ENCODE measurements around the gene VIPR1.

The VIPR1 gene

DNA sequence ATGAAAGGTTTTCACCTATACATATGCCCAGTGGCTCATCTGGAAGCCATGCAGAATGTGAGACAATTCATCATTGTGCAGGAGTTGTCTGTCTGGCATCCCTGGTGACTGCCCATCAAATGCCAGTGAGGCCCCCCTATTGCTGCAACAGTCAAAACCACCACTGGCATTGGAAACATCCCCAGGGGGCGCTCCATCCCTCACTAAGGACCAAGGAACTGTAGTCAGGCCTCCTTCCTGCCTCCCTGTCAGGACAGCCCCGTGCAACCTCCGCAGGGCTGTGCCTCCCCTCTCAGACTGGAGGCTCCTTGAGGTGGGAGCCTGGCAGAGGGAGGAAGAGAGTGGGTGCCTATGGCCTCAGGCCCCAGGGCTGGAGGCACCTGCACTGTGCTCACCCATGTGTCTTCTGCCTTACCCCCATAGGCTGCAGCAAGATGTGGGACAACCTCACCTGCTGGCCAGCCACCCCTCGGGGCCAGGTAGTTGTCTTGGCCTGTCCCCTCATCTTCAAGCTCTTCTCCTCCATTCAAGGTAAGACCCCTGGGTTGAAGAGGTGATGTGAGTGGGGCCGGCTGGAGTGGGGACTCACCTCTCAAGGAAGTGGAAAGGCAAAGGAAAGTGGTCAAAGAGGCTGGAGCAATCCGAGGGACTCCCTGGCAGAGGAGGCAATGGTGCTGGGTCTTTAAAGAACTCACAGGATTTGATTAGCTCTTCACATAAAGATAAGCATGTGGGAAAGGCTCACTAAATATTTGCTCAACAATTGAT lies 16.5 kb downstream of the VIPR1 start:
- Histone ChIP-seq H3K4me1 (ENCODE audit: insufficient read depth, low read length) (no peaks in the 10 kb centered on the region), H3K9me3 (ENCODE audit: low read length) (no peaks in the 10 kb centered on the region), H2AFZ (ENCODE audit: low read depth, low read length) (no peak overlapping the region), H3K4me3 (ENCODE audit: low read length) (no peak overlapping the region), H3K27me3 (ENCODE audit: insufficient read depth, low read length) (peaks cover 4% of the 10 kb centered on the region), H3K36me3 (ENCODE audit: insufficient read depth, low read length) (no peaks in the 10 kb centered on the region)

DNA sequence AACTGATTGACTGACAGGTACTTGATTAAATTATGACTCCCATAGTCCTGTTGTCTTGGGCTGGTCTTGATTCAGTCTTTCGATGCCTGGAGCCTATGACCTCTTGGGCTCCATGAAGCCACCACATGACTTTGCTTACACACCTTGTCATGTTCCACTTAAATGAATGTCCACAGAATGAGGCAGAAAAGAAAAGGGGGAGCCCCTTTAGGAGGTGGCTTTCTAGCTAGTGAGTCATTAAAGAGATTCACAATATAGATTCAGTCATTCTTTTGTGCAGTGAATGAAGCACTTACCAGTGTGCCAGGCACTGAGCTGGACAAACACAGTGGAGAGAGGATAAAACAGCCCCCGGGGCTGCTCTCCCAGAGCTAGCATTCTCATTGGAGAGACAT lies 17.1 kb downstream of the VIPR1 start:
- no peaks in the 10 kb centered on the region for H3K36me3 ChIP-seq (ENCODE audit: insufficient read depth, low read length)
- no peak overlapping the region for H2AFZ ChIP-seq (ENCODE audit: low read depth, low read length)
- H3K4me3 ChIP-seq (ENCODE audit: low read length): no peak overlapping the region
- no peaks in the 10 kb centered on the region for H3K9me3 ChIP-seq (ENCODE audit: low read length)
- H3K4me1 ChIP-seq (ENCODE audit: insufficient read depth, low read length): no peaks in the 10 kb centered on the region
- peaks cover 4% of the 10 kb centered on the region for H3K27me3 ChIP-seq (ENCODE audit: insufficient read depth, low read length)

DNA sequence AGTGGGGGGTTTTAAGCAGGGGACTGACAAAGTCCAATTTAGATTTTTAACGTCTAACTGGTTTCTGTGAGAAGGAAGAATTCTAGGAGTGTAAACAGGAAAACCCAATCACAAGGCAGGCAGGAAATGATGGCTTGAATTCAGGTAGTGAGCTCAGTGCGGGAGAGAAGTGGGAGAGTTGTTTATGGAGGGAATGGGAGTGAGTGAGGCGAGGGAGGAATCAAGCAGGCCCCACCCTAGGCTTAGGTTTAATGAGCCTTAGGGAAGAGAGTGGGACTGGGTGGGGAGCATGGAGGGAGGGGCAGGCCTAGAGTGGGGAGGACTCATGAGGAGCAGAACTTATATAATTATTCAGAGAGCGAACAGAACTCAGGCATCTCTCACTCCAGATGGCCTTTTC lies 17.9 kb downstream of the VIPR1 start:
- H3K27me3 ChIP-seq (ENCODE audit: insufficient read depth, low read length): peaks cover 4% of the 10 kb centered on the region
- no peak overlapping the region for H2AFZ ChIP-seq (ENCODE audit: low read depth, low read length)
- H3K4me1 ChIP-seq (ENCODE audit: insufficient read depth, low read length): peaks cover 1% of the 10 kb centered on the region
- no peaks in the 10 kb centered on the region for H3K36me3 ChIP-seq (ENCODE audit: insufficient read depth, low read length)
- no peaks in the 10 kb centered on the region for H3K9me3 ChIP-seq (ENCODE audit: low read length)
- H3K4me3 ChIP-seq (ENCODE audit: low read length): no peak overlapping the region

DNA sequence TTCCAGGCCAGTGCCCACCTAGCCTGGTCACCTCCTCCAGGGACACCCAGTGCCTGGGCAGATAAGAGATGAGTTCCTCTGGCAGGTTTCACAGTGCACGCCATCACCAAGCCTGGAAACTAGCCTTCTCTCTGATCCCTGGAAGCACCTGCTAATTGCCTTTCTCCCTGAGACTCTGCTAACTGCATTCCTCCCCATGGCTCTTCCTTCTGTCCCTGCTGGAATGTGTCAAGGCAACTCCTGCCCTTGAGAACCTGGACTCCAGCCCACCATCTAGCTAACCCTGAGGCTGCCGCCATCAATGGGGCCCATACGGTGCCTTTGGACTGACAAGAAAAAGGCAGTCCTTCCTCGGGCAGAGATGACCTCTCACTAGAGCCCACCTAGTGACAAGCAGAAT lies 18.5 kb downstream of the VIPR1 start:
- Histone ChIP-seq H3K4me1 (ENCODE audit: insufficient read depth, low read length) (peaks cover 6% of the 10 kb centered on the region), H3K9me3 (ENCODE audit: low read length) (no peaks in the 10 kb centered on the region), H3K36me3 (ENCODE audit: insufficient read depth, low read length) (no peaks in the 10 kb centered on the region), H3K4me3 (ENCODE audit: low read length) (no peak overlapping the region), H2AFZ (ENCODE audit: low read depth, low read length) (no peak overlapping the region), H3K27me3 (ENCODE audit: insufficient read depth, low read length) (peaks cover 4% of the 10 kb centered on the region)

DNA sequence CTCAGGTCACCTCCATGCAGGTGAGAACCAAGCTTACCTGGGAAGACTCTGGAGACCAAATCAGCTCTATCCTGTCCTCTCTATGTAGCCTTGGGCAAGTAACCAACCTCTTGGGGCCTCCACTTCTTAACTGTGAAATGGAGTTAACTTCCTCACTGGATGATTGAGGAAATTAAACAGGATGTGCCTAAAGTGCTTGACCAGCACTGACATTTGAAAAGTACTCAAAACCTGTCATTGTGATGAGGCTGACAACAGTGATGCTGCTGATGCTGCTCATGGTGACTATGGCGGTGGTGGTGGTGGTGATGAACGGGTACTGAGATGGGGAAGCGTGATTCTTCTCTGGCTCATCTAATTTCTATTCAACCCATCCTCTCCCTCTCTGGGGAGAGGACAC lies 22.3 kb downstream of the VIPR1 start:
- Histone ChIP-seq H3K36me3 (ENCODE audit: insufficient read depth, low read length) (no peaks in the 10 kb centered on the region), H3K4me1 (ENCODE audit: insufficient read depth, low read length) (peaks cover 6% of the 10 kb centered on the region), H3K4me3 (ENCODE audit: low read length) (no peak overlapping the region), H3K9me3 (ENCODE audit: low read length) (no peaks in the 10 kb centered on the region), H2AFZ (ENCODE audit: low read depth, low read length) (no peak overlapping the region), H3K27me3 (ENCODE audit: insufficient read depth, low read length) (peaks cover 4% of the 10 kb centered on the region)

DNA sequence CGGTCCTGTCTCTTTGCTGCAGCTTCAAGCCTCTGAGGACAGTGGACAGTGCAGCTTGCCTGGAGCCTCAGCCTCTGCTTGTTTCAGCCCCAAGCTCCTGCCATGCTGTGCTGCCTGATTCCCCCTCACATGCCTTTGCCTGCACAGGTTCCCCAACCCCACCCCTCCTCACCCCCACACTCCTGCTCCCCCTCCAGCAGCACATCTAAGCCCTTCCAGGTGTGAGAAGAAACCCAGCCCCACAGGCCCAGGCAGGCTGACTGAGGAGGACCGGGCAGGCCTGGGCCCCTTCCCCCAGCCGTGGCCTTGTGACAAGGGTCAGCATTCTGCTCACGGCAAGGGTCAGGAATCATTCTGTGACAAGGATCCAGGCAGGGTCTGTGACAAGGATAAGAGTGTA lies 22.8 kb downstream of the VIPR1 start:
- Histone ChIP-seq H3K27me3 (ENCODE audit: insufficient read depth, low read length) (peaks cover 4% of the 10 kb centered on the region), H3K4me3 (ENCODE audit: low read length) (no peak overlapping the region), H3K36me3 (ENCODE audit: insufficient read depth, low read length) (no peaks in the 10 kb centered on the region), H3K4me1 (ENCODE audit: insufficient read depth, low read length) (peaks cover 6% of the 10 kb centered on the region), H2AFZ (ENCODE audit: low read depth, low read length) (no peak overlapping the region), H3K9me3 (ENCODE audit: low read length) (no peaks in the 10 kb centered on the region)

DNA sequence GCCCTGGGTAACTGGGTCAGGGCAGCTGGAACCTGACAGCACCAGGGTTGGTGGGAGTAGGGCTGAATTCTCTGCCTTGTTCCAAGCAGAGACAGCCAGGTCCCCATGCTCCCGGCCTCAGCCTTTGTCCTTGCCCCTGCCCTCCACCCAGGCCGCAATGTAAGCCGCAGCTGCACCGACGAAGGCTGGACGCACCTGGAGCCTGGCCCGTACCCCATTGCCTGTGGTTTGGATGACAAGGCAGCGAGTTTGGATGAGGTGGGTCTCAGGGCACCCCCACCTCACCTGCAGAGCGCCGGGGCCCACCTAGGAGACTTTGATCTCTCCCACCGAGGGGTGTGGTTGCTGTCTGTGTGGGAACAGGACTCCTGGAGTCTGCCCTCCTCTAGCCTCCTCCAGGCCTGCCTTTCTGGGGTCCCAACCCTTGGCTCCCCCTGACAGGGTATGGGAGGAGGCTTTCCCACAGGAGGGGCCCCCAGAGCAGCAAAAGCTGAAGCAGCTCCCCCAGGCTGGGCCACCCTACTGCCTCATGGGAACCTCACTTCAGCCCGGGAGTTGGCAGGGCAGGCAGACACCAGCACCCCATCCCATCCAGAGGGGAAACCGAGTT lies 23.4 kb downstream of the VIPR1 start:
- Histone ChIP-seq H2AFZ (ENCODE audit: low read depth, low read length) (no peak overlapping the region), H3K27me3 (ENCODE audit: insufficient read depth, low read length) (peaks cover 5% of the 10 kb centered on the region), H3K36me3 (ENCODE audit: insufficient read depth, low read length) (no peaks in the 10 kb centered on the region), H3K9me3 (ENCODE audit: low read length) (no peaks in the 10 kb centered on the region), H3K4me3 (ENCODE audit: low read length) (no peak overlapping the region), H3K4me1 (ENCODE audit: insufficient read depth, low read length) (peaks cover 6% of the 10 kb centered on the region)

DNA sequence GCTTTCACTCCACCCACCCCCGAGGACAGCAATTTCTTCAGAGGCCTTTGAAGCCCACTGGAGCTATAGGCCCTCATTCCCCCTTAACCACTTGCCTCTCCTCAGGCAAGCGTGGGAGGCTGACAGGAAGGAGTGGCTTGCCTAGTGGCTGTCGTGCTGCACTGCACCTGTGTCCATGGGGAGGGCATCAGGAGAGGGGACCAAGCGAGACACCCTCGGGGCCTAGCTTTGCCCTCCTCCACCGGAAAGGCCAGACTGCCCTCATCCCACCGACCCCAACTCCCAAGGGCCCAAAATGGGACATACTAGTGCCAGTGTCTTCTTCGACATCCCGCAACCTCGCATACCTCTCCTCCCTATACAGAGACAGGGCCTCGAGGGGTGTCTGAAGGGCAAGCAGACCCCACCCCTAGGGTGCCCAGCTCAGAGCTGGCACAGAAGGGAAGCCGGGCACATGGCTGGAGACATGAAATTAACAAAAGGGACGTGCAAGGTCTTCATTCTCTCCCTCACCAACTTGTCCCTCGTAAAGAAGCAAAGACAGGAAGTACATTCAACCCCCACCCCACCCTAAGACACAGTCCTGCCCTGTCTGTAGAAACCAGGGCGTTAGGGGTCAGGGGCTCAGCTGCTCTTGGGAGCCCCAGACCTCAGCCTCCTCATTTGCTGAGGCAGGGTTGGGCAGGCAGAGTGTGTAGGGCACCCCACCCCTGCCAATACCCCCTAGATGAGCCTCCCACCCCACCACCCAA lies 24.3 kb downstream of the VIPR1 start:
- Histone ChIP-seq H3K4me1 (ENCODE audit: insufficient read depth, low read length) (peaks cover 6% of the 10 kb centered on the region), H2AFZ (ENCODE audit: low read depth, low read length) (no peak overlapping the region), H3K36me3 (ENCODE audit: insufficient read depth, low read length) (no peaks in the 10 kb centered on the region), H3K9me3 (ENCODE audit: low read length) (no peaks in the 10 kb centered on the region), H3K4me3 (ENCODE audit: low read length) (no peak overlapping the region), H3K27me3 (ENCODE audit: insufficient read depth, low read length) (peaks cover 7% of the 10 kb centered on the region)

DNA sequence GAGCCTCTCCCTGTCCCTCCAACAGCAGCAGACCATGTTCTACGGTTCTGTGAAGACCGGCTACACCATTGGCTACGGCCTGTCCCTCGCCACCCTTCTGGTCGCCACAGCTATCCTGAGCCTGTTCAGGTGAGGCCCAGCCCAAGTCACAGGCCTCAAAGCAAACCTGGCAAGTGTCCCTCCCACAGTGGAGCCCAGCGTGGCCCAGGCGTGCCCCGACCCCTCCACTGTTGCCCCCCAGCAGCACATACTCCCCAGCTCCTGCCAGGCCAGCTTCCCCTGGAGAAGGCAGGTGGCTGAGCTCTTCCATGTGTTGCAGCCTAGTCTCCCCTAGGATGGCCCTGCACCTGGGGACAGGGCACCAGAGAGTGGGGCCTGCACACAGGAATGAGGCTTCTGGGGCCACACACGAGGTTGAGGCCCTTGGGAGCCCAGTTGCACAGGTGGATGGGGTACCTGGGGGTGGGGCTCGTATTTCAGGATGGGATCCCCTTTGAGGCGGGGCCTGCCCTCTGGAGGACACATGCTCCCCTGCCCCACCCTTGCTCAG lies 25.0 kb downstream of the VIPR1 start:
- no peaks in the 10 kb centered on the region for H3K9me3 ChIP-seq (ENCODE audit: low read length)
- peaks cover 6% of the 10 kb centered on the region for H3K4me1 ChIP-seq (ENCODE audit: insufficient read depth, low read length)
- peaks cover 7% of the 10 kb centered on the region for H3K27me3 ChIP-seq (ENCODE audit: insufficient read depth, low read length)
- H3K36me3 ChIP-seq (ENCODE audit: insufficient read depth, low read length): no peaks in the 10 kb centered on the region
- no peak overlapping the region for H3K4me3 ChIP-seq (ENCODE audit: low read length)
- H2AFZ ChIP-seq (ENCODE audit: low read depth, low read length): no peak overlapping the region

DNA sequence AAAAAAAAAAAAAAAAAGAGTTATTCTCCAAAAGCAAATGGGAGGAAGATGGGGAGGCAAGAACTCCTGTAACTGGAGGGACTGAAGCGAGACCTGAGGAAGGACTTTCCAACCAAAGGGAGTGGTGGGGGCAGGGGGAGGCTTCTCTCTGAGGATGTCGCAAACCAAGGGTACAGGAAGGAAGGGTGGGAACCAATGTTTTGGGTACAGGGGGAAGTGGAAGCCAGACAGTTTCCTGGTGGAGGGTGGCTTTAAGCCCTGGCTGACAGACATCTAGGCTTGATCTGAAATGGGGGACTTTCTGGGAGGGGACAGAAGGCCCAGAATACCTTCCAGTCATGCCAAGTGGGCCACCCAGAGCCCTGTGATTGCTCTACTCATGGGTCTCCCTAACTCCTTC lies 27.0 kb downstream of the VIPR1 start:
- no peak overlapping the region for H3K4me3 ChIP-seq (ENCODE audit: low read length)
- H3K4me1 ChIP-seq (ENCODE audit: insufficient read depth, low read length): peaks cover 6% of the 10 kb centered on the region
- H3K9me3 ChIP-seq (ENCODE audit: low read length): no peaks in the 10 kb centered on the region
- peaks cover 7% of the 10 kb centered on the region for H3K27me3 ChIP-seq (ENCODE audit: insufficient read depth, low read length)
- no peaks in the 10 kb centered on the region for H3K36me3 ChIP-seq (ENCODE audit: insufficient read depth, low read length)
- no peak overlapping the region for H2AFZ ChIP-seq (ENCODE audit: low read depth, low read length)

DNA sequence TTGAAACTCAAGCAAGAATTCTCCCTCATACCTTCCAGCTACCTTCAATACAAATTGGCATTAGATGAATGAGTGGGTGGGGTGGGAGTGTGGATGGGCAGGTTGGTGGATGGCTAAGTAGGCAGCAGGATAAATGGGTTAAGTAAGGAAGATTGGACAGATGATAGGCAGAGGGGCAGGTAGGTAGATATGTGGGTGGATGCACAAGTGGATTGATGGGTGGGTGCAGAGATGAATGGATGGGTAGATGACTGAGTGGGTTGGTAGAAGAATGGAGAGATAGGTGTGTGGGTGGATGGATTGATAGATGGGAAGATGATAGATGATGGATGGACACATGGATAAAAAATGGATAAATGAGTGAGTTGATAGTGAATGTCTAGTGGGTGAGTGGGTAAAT lies 27.6 kb downstream of the VIPR1 start:
- H3K27me3 ChIP-seq (ENCODE audit: insufficient read depth, low read length): peaks cover 7% of the 10 kb centered on the region
- H3K4me1 ChIP-seq (ENCODE audit: insufficient read depth, low read length): peaks cover 6% of the 10 kb centered on the region
- H3K4me3 ChIP-seq (ENCODE audit: low read length): no peak overlapping the region
- no peaks in the 10 kb centered on the region for H3K36me3 ChIP-seq (ENCODE audit: insufficient read depth, low read length)
- no peak overlapping the region for H2AFZ ChIP-seq (ENCODE audit: low read depth, low read length)
- no peaks in the 10 kb centered on the region for H3K9me3 ChIP-seq (ENCODE audit: low read length)

DNA sequence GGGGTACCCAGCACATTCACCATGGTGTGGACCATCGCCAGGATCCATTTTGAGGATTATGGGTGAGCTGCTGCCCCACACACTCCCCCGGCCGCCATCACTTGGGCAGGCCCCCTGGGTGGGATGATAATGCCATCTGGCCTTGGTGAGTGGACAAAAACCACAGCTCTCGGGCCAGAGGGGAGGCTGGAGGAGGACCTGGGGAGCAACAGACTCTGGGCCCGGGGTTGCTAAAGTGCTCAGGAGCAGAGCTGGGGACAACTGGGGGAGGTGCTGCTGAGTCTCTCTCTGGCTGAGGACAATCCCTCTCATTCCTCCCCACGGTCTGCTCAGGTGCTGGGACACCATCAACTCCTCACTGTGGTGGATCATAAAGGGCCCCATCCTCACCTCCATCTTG lies 29.0 kb downstream of the VIPR1 start:
- no peak overlapping the region for H3K4me3 ChIP-seq (ENCODE audit: low read length)
- no peaks in the 10 kb centered on the region for H3K9me3 ChIP-seq (ENCODE audit: low read length)
- H3K4me1 ChIP-seq (ENCODE audit: insufficient read depth, low read length): no peaks in the 10 kb centered on the region
- peaks cover 7% of the 10 kb centered on the region for H3K27me3 ChIP-seq (ENCODE audit: insufficient read depth, low read length)
- H3K36me3 ChIP-seq (ENCODE audit: insufficient read depth, low read length): no peaks in the 10 kb centered on the region
- H2AFZ ChIP-seq (ENCODE audit: low read depth, low read length): no peak overlapping the region

DNA sequence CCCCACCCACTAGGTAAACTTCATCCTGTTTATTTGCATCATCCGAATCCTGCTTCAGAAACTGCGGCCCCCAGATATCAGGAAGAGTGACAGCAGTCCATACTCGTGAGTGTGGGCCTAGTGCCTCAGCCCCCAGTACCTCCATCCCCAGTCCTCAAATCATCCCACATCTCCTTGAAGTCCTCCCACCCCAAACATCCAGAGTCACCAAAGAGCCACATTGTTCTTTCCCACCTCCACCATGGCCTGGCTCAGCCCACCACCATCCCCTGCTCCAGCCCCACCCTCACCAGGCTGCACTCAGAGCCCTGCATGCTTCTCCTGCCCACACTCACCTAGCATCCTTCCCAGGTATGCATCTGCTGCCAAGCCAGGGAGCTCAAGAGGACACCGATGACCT lies 29.8 kb downstream of the VIPR1 start:
- H3K9me3 ChIP-seq (ENCODE audit: low read length): no peaks in the 10 kb centered on the region
- H3K36me3 ChIP-seq (ENCODE audit: insufficient read depth, low read length): no peaks in the 10 kb centered on the region
- no peak overlapping the region for H2AFZ ChIP-seq (ENCODE audit: low read depth, low read length)
- H3K27me3 ChIP-seq (ENCODE audit: insufficient read depth, low read length): peaks cover 7% of the 10 kb centered on the region
- no peak overlapping the region for H3K4me3 ChIP-seq (ENCODE audit: low read length)
- H3K4me1 ChIP-seq (ENCODE audit: insufficient read depth, low read length): no peaks in the 10 kb centered on the region
